GM12892 (cell line): ENCODE measurements around the gene GAGE12E. TPM values are rescaled to one million over a fixed set of nuclear protein-coding genes. Genes with fewer than 3 reads are reported as not detected.
"Not testable (repeated sequence)": the region's sequence is repeated elsewhere in the genome, so short reads cannot be mapped to it uniquely, and the experiment has no call there.

ENCODE experiments used
- DNase-seq: peaks from one replicate; pipeline ENCODE4 v3.0.0; 2011; ENCODE audit not compliant: insufficient read length
- FAIRE-seq: peaks from 2 replicates; lab custom pipeline; 2011; peaks lifted over from hg19 to GRCh38; lab: Jason Lieb, UNC
- polyA plus RNA-seq: library from polyadenylated mRNA; unstranded; fragments of >200 nt; gene quantifications from one replicate; pipeline ENCODE4 v1.2.1, GENCODE V29; 2012; ENCODE audit warnings: missing spikeins, inconsistent platforms; ENCODE audit not compliant: missing spikeins

Gene GAGE12E, protein sequence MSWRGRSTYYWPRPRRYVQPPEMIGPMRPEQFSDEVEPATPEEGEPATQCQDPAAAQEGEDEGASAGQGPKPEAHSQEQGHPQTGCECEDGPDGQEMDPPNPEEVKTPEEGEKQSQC
- not detected for polyA plus RNA-seq

DNA sequence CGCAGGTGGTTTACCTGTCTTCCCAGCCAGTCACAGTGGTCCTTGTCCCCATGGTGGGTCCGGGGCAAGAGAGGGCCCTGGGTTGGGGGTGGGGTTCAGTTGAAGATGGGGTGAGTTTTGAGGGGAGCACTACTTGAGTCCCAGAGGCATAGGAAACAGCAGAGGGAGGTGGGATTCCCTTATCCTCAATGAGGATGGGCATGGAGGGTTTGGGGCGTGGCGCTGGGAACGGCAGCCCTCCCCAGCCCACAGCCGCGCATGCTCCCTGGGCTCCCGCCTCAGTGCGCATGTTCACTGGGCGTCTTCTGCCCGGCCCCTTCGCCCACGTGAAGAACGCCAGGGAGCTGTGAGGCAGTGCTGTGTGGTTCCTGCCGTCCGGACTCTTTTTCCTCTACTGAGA lies at the start of gene GAGE12E:
GAGE12E (plus strand) TSS at position 301 of the 400 bp plus-strand sequence. CDS start 1,155 bp downstream, outside the sequence.
- not testable (repeated sequence) for FAIRE-seq, DNase-seq

DNA sequence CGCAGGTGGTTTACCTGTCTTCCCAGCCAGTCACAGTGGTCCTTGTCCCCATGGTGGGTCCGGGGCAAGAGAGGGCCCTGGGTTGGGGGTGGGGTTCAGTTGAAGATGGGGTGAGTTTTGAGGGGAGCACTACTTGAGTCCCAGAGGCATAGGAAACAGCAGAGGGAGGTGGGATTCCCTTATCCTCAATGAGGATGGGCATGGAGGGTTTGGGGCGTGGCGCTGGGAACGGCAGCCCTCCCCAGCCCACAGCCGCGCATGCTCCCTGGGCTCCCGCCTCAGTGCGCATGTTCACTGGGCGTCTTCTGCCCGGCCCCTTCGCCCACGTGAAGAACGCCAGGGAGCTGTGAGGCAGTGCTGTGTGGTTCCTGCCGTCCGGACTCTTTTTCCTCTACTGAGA lies 19.2 kb upstream of the GAGE12E start, which contains the start of gene GAGE12C:
GAGE12C (plus strand) TSS at position 301 of the 400 bp plus-strand sequence. CDS start 1,155 bp downstream, outside the sequence.
- DNase-seq, FAIRE-seq: not testable (repeated sequence)

DNA sequence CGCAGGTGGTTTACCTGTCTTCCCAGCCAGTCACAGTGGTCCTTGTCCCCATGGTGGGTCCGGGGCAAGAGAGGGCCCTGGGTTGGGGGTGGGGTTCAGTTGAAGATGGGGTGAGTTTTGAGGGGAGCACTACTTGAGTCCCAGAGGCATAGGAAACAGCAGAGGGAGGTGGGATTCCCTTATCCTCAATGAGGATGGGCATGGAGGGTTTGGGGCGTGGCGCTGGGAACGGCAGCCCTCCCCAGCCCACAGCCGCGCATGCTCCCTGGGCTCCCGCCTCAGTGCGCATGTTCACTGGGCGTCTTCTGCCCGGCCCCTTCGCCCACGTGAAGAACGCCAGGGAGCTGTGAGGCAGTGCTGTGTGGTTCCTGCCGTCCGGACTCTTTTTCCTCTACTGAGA lies 9.7 kb upstream of the GAGE12E start, which contains the start of gene GAGE12D:
GAGE12D (plus strand) TSS at position 301 of the 400 bp plus-strand sequence. CDS start 1,155 bp downstream, outside the sequence.
- not testable (repeated sequence) for FAIRE-seq, DNase-seq

DNA sequence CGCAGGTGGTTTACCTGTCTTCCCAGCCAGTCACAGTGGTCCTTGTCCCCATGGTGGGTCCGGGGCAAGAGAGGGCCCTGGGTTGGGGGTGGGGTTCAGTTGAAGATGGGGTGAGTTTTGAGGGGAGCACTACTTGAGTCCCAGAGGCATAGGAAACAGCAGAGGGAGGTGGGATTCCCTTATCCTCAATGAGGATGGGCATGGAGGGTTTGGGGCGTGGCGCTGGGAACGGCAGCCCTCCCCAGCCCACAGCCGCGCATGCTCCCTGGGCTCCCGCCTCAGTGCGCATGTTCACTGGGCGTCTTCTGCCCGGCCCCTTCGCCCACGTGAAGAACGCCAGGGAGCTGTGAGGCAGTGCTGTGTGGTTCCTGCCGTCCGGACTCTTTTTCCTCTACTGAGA lies 9.5 kb downstream of the GAGE12E start, which contains the start of gene GAGE12F:
GAGE12F (plus strand) TSS at position 301 of the 400 bp plus-strand sequence. CDS start 1,155 bp downstream, outside the sequence.
- not testable (repeated sequence) for DNase-seq, FAIRE-seq

DNA sequence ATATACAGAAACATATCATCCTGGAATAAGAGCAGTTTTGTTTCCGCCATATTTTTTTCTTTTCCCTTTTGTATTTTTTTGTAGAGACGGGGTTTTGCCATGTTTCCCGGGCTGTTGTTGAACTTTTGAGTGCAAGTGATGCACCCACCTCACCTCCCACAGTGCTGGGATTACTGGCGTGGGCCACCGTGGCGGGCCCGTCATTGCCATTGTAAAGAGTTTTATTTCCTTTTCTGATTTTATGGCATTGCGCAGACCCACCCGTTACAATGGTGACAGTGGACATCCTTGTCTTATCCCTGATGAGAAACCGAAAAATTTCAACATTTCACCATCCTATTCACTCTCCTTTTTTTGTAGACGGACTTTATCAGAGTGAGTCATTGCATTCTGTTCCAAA lies 17.6 kb downstream of the GAGE12E start:
- FAIRE-seq: not testable (repeated sequence)

DNA sequence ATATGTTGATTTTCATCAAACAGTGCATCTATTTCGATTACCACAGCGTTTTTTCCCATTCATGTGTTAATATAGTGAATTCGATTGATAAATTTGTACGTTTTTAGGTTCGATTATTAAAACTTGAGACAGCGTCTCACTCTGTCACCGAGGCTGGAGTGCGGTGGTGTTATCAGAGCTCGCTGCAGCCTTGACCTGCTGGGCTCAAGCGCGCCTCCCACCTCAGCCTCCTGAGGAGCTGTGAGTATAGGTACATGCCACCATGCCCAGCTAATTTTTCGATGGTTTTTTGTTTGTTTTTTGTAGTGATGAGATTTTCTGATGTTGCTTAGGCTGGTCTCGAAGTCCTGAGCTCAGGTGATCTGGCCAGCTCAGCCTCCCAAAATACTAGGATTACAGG lies 18.1 kb downstream of the GAGE12E start:
- not testable (repeated sequence) for DNase-seq, FAIRE-seq

More for the DNA sequence above, 17.6 kb downstream of the GAGE12E start:
- DNase-seq: not testable (repeated sequence)

DNA sequence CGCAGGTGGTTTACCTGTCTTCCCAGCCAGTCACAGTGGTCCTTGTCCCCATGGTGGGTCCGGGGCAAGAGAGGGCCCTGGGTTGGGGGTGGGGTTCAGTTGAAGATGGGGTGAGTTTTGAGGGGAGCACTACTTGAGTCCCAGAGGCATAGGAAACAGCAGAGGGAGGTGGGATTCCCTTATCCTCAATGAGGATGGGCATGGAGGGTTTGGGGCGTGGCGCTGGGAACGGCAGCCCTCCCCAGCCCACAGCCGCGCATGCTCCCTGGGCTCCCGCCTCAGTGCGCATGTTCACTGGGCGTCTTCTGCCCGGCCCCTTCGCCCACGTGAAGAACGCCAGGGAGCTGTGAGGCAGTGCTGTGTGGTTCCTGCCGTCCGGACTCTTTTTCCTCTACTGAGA lies 19.0 kb downstream of the GAGE12E start, which contains the start of gene GAGE12G:
GAGE12G (plus strand) TSS at position 301 of the 400 bp plus-strand sequence. CDS start 1,155 bp downstream, outside the sequence.
- not testable (repeated sequence) for FAIRE-seq, DNase-seq

DNA sequence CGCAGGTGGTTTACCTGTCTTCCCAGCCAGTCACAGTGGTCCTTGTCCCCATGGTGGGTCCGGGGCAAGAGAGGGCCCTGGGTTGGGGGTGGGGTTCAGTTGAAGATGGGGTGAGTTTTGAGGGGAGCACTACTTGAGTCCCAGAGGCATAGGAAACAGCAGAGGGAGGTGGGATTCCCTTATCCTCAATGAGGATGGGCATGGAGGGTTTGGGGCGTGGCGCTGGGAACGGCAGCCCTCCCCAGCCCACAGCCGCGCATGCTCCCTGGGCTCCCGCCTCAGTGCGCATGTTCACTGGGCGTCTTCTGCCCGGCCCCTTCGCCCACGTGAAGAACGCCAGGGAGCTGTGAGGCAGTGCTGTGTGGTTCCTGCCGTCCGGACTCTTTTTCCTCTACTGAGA lies 28.6 kb downstream of the GAGE12E start, which contains the start of gene GAGE12H:
GAGE12H (plus strand) TSS at position 301 of the 400 bp plus-strand sequence. CDS start 1,155 bp downstream, outside the sequence.
- not testable (repeated sequence) for DNase-seq, FAIRE-seq

DNA sequence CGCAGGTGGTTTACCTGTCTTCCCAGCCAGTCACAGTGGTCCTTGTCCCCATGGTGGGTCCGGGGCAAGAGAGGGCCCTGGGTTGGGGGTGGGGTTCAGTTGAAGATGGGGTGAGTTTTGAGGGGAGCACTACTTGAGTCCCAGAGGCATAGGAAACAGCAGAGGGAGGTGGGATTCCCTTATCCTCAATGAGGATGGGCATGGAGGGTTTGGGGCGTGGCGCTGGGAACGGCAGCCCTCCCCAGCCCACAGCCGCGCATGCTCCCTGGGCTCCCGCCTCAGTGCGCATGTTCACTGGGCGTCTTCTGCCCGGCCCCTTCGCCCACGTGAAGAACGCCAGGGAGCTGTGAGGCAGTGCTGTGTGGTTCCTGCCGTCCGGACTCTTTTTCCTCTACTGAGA lies 38.1 kb downstream of the GAGE12E start, which contains the start of gene GAGE2A:
GAGE2A (plus strand) TSS at position 301 of the 400 bp plus-strand sequence. CDS start 1,155 bp downstream, outside the sequence.
- not testable (repeated sequence) for DNase-seq, FAIRE-seq

DNA sequence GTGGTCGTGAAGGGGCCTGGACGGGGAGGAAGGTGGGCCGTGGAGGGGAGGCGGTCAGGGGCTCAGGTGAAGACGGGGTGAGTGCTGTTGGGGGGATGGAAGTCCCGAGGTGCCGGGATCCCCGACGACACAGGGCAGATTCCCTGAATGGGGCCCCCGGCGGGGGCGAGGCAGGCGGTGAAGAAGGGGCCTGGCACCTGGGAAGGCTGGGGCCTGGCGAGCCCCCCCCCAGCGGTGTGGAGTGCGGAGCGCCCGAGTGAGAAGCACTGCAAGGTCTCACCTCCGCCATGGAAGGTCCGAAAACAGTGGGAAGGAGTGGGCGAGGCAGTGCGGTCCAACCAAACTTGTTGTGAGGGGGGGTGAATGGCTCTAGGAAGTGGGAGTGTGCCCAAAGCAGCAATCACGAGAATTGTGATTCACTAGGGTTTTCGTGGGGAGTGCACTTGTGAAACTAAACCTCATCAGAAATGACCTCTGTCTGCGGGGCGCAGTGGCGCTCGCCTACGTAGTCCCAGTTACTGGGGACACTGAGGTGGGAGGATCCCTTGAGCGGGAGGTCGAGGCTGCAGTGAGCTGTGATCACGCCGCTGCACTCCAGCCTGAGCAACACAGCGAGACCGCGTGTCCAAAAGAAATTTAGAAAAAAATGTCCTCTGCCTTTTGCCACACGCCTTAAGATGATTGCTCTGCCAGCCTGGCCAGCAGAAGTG lies 38.8 kb downstream of the GAGE12E start:
- FAIRE-seq: not testable (repeated sequence)

DNA sequence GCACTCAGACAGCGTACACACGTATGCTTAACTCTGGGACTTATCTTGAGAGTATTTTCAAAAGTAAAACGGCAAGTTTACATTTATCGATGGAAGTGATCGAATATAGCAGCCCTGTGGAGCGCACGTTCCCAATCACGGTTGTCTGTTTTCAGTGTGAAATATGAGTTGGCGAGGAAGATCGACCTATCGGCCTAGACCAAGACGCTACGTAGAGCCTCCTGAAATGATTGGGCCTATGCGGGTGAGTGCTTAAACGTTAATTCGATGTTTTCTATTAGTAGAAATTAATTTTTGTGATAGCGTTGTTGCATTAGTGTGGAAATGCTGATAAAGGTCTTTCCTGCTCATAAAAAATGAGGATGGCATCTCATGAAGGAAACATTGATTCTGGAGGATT lies 39.4 kb downstream of the GAGE12E start:
- FAIRE-seq, DNase-seq: not testable (repeated sequence)

More for the DNA sequence above, 38.8 kb downstream of the GAGE12E start:
- DNase-seq: not testable (repeated sequence)

DNA sequence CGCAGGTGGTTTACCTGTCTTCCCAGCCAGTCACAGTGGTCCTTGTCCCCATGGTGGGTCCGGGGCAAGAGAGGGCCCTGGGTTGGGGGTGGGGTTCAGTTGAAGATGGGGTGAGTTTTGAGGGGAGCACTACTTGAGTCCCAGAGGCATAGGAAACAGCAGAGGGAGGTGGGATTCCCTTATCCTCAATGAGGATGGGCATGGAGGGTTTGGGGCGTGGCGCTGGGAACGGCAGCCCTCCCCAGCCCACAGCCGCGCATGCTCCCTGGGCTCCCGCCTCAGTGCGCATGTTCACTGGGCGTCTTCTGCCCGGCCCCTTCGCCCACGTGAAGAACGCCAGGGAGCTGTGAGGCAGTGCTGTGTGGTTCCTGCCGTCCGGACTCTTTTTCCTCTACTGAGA lies 47.6 kb downstream of the GAGE12E start, which contains the start of gene GAGE1:
GAGE1 (plus strand) TSS at position 301 of the 400 bp plus-strand sequence. CDS start 1,155 bp downstream, outside the sequence.
- DNase-seq, FAIRE-seq: not testable (repeated sequence)
